Nephron progenitor cell (in vitro differentiated cells): Measurements from ENCODE around the gene ZSWIM4.

Source experiments
- DNase-seq: peaks from one replicate; pipeline ENCODE4 v3.0.0; 2021
- H3K27ac Mint-ChIP-seq: 2 replicates; pipeline ENCODE4 v1.8.0; 2021; ENCODE audit warnings: mild to moderate bottlenecking, moderate library complexity, mixed read lengths
- H3K27me3 Mint-ChIP-seq: 2 replicates; pipeline ENCODE4 v1.8.0; 2021; ENCODE audit warnings: mild to moderate bottlenecking, low read depth, mixed read lengths; ENCODE audit not compliant: poor library complexity
- H3K36me3 Mint-ChIP-seq: 2 replicates; pipeline ENCODE4 v1.8.0; 2021; ENCODE audit warnings: low read depth, mixed read lengths
- H3K4me1 Mint-ChIP-seq: 2 replicates; pipeline ENCODE4 v1.8.0; 2021; ENCODE audit warnings: mixed read lengths
- H3K4me3 Mint-ChIP-seq: 2 replicates; pipeline ENCODE4 v1.8.0; 2021; ENCODE audit warnings: mild to moderate bottlenecking, moderate library complexity, mixed read lengths
- H3K9me3 Mint-ChIP-seq: 2 replicates; pipeline ENCODE4 v1.8.0; 2021; ENCODE audit warnings: mild to moderate bottlenecking, moderate library complexity, mixed read lengths
- CTCF ChIP-seq: fragments of 200-600 bp; sonication (generic); IDR thresholded peaks from 2 replicates; pipeline ENCODE4 v1.5.0; 2021; ENCODE audit warnings: antibody characterized with exemption

The ZSWIM4 gene

GRCh38 chr19:13799669-13800068, 4.4 kb downstream of the ZSWIM4 start:
- peaks cover 3% of the 10 kb centered on the region for H3K27me3 Mint-ChIP-seq
- no peak for TF ChIP-seq CTCF
- H3K9me3 Mint-ChIP-seq = no peaks in the 10 kb centered on the region
- no peak overlapping the region for H3K27ac Mint-ChIP-seq
- no peak for DNase-seq
- H3K36me3 Mint-ChIP-seq = peaks cover 28% of the 10 kb centered on the region
- H3K4me1 Mint-ChIP-seq = peaks cover 14% of the 10 kb centered on the region
- H3K4me3 Mint-ChIP-seq = no peak overlapping the region

GRCh38 chr19:13803038-13803437, 7.8 kb downstream of the ZSWIM4 start:
- Mint-ChIP-seq H3K4me3 (no peak overlapping the region), H3K36me3 (peaks cover 38% of the 10 kb centered on the region), H3K9me3 (no peaks in the 10 kb centered on the region), H3K4me1 (no peaks in the 10 kb centered on the region), H3K27ac (no peak overlapping the region), H3K27me3 (no peaks in the 10 kb centered on the region)
- DNase-seq = no peak
- TF ChIP-seq CTCF = no peak

- Mint-ChIP-seq H3K4me3 (no peak overlapping the region), H3K9me3 (no peaks in the 10 kb centered on the region), H3K27ac (no peak overlapping the region), H3K4me1 (no peaks in the 10 kb centered on the region), H3K36me3 (peaks cover 42% of the 10 kb centered on the region), H3K27me3 (no peaks in the 10 kb centered on the region)
- DNase-seq = peak; percentile 50
- TF ChIP-seq CTCF = peak; percentile 36
Observed at GRCh38 chr19:13804830-13805683, 9.8 kb downstream of the ZSWIM4 start.

- Mint-ChIP-seq H3K9me3 (no peaks in the 10 kb centered on the region), H3K27me3 (peaks cover 2% of the 10 kb centered on the region), H3K36me3 (peaks cover 40% of the 10 kb centered on the region), H3K4me1 (no peaks in the 10 kb centered on the region), H3K27ac (no peak overlapping the region), H3K4me3 (no peak overlapping the region)
- no peak for DNase-seq
- no peak for TF ChIP-seq CTCF
Observed at GRCh38 chr19:13806728-13807127, 11.5 kb downstream of the ZSWIM4 start.

GRCh38 chr19:13807421-13808021, 12.3 kb downstream of the ZSWIM4 start:
- no peak overlapping the region for H3K4me3 Mint-ChIP-seq
- peaks cover 45% of the 10 kb centered on the region for H3K36me3 Mint-ChIP-seq
- H3K9me3 Mint-ChIP-seq = no peaks in the 10 kb centered on the region
- H3K27me3 Mint-ChIP-seq = peaks cover 2% of the 10 kb centered on the region
- no peak overlapping the region for H3K27ac Mint-ChIP-seq
- DNase-seq = no peak
- no peaks in the 10 kb centered on the region for H3K4me1 Mint-ChIP-seq
- TF ChIP-seq CTCF = no peak
